Astrocyte of the cerebellum (primary cell): Measurements from ENCODE around the gene TPSD1.

Experiments used
- DNase-seq: peaks from one replicate; pipeline ENCODE4 v3.0.0-alpha.2; 2011; ENCODE audit warnings: low read depth
- H3K4me3 ChIP-seq: 2 replicates; pipeline ENCODE4 v1.5.1; 2011; ENCODE audit warnings: mild to moderate bottlenecking, low read depth, low read length, moderate library complexity
- CTCF ChIP-seq: IDR thresholded peaks from 2 replicates; pipeline ENCODE4 v1.5.1; 2012; ENCODE audit warnings: low read length, low read depth, moderate library complexity, mild to moderate bottlenecking; ENCODE audit errors: missing control alignments
- in situ Hi-C: cut with HindIII; loops from 2 replicates; pipeline ENCODE4 v1.10.0; 2017; ENCODE audit warnings: low sequenced_read_pairs

Gene TPSD1

GRCh38 chr16:1299012-1299867 is 43.4 kb downstream of the TPSD1 start:
- DNase-seq: no peak
- no peak overlapping the region for H3K4me3 ChIP-seq
- in situ Hi-C loops: loop anchor here (25.0 kb wide), 2 partner anchors 88 to 162 kb away; no protein-coding TSS in a partner anchor
- no peak for TF ChIP-seq CTCF

GRCh38 chr16:1299868-1300203 is 44.0 kb downstream of the TPSD1 start:
- no peak for TF ChIP-seq CTCF

GRCh38 chr16:1300664-1301476 is 45.0 kb downstream of the TPSD1 start:
- in situ Hi-C loops: no loop called here
- DNase-seq: no peak
- no peak overlapping the region for H3K4me3 ChIP-seq
- TF ChIP-seq CTCF: peak; percentile 75

More at GRCh38 chr16:1299868-1300203, 44.0 kb downstream of the TPSD1 start:
- H3K4me3 ChIP-seq: no peak overlapping the region
- no peak for DNase-seq
- in situ Hi-C loops: loop anchor here (25.0 kb wide), 2 partner anchors 87 to 163 kb away; no protein-coding TSS in a partner anchor

GRCh38 chr16:1301562-1301961 is 45.7 kb downstream of the TPSD1 start:
- no peak for TF ChIP-seq CTCF
- no peak for DNase-seq
- H3K4me3 ChIP-seq: no peak overlapping the region
- in situ Hi-C loops: no loop called here

DNA sequence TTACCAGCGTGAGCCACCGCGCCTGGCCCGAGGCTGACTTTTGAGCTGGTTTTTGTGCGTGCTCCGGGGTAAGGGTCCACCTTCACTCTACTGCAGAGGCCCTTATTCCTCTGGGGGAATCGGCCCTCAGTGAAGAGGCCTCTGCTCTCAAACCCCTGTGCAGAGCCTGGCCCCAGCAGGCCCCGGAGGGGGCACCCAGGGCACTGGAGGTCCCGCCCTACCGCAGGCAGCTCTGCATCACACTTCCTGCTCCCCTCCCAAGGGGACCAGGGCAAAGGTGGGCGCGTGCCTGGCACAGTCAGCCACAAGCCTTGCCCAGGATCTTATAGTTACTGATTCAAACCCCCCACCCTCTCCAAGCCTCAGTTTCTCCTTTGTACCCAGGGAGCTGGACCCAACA is 50.0 kb downstream of the TPSD1 start:
- no peak for DNase-seq
- TF ChIP-seq CTCF: no peak
- H3K4me3 ChIP-seq: no peak overlapping the region
- in situ Hi-C loops: no loop called here

- TF ChIP-seq CTCF: no peak
- in situ Hi-C loops: no loop called here
- H3K4me3 ChIP-seq: no peak overlapping the region
These were observed 50.5 kb downstream of the TPSD1 start for GRCh38 chr16:1306334-1306733.

More at GRCh38 chr16:1306334-1306733, 50.5 kb downstream of the TPSD1 start:
- no peak for DNase-seq
